AG04450 (cell line): ENCODE measurements around the gene EPHA4. TPM values are rescaled to one million over a fixed set of nuclear protein-coding genes. Genes with fewer than 3 reads are reported as not detected.

Experiments used
- CTCF ChIA-PET: fragments of 300-600, 350-600 bp; formaldehyde crosslinking; extraction: SDS; loops from one replicate; lab custom pipeline; 2022; ENCODE audit warnings: antibody characterized with exemption, inconsistent platforms; lab: Charles Lee
- POLR2A ChIA-PET: fragments of 350-600 bp; formaldehyde crosslinking; extraction: SDS; loops from one replicate; lab custom pipeline; 2021; ENCODE audit warnings: antibody characterized with exemption, inconsistent platforms; lab: Yijun Ruan, JAX
- DNase-seq: peaks from one replicate; pipeline ENCODE4 v3.0.0-alpha.2; 2011; ENCODE audit warnings: low read depth, low spot score
- H3K27ac ChIP-seq: one replicate; pipeline ENCODE4 v1.5.1; 2012; ENCODE audit warnings: low read depth, low read length, control low read depth
- H3K27me3 ChIP-seq: one replicate; pipeline ENCODE4 v1.6.0; 2012; ENCODE audit warnings: low read length; ENCODE audit not compliant: control insufficient read depth, insufficient read depth
- H3K4me3 ChIP-seq: 2 replicates; pipeline ENCODE4 v1.5.1; 2011; ENCODE audit warnings: mild to moderate bottlenecking, low read depth, low read length, control low read depth
- H3K9me3 ChIP-seq: 2 replicates; pipeline ENCODE4 v1.5.1; 2012; ENCODE audit warnings: low read length; ENCODE audit not compliant: control insufficient read depth, insufficient read depth
- CTCF ChIP-seq: IDR thresholded peaks from 2 replicates; pipeline ENCODE4 v1.5.1; 2011; ENCODE audit warnings: low read depth, low read length, control low read depth, inconsistent platforms
- polyA plus RNA-seq: library from polyadenylated mRNA; depleted of rRNA; stranded (reverse); fragments of >200 nt; gene quantifications from 2 replicates; pipeline ENCODE4 v1.2.3, GENCODE V29; 2011

Gene EPHA4
- polyA plus RNA-seq, 1 experiment = 37.9 TPM

GRCh38 chr2:221505605-221506004 is 66.5 kb downstream of the EPHA4 start:
- no peaks in the 10 kb centered on the region for H3K9me3 ChIP-seq
- no peak for DNase-seq
- POLR2A ChIA-PET = no interaction called here
- H3K27ac ChIP-seq = no peak overlapping the region
- CTCF ChIA-PET = no interaction called here
- H3K4me3 ChIP-seq = no peak overlapping the region
- TF ChIP-seq CTCF = no peak
- no peaks in the 10 kb centered on the region for H3K27me3 ChIP-seq

- ChIA-PET CTCF (no interaction called here), POLR2A (no interaction called here)
- no peak for DNase-seq
- Histone ChIP-seq H3K9me3 (no peaks in the 10 kb centered on the region), H3K27ac (no peak overlapping the region), H3K4me3 (no peak overlapping the region), H3K27me3 (no peaks in the 10 kb centered on the region)
- TF ChIP-seq CTCF = no peak
Observed at GRCh38 chr2:221504905-221505304, 67.2 kb downstream of the EPHA4 start.

GRCh38 chr2:221503965-221504364 is 68.1 kb downstream of the EPHA4 start:
- no peak overlapping the region for H3K4me3 ChIP-seq
- TF ChIP-seq CTCF = no peak
- H3K27ac ChIP-seq = no peak overlapping the region
- DNase-seq = no peak
- no peaks in the 10 kb centered on the region for H3K27me3 ChIP-seq
- POLR2A ChIA-PET = no interaction called here
- CTCF ChIA-PET = no interaction called here
- H3K9me3 ChIP-seq = no peaks in the 10 kb centered on the region

- H3K27me3 ChIP-seq = no peaks in the 10 kb centered on the region
- H3K4me3 ChIP-seq = no peak overlapping the region
- no peak for TF ChIP-seq CTCF
- no peaks in the 10 kb centered on the region for H3K9me3 ChIP-seq
- ChIA-PET CTCF (no interaction called here), POLR2A (no interaction called here)
- no peak overlapping the region for H3K27ac ChIP-seq
- no peak for DNase-seq
Observed at GRCh38 chr2:221502270-221503010, 69.7 kb downstream of the EPHA4 start.

GRCh38 chr2:221501883-221502269 is 70.2 kb downstream of the EPHA4 start:
- no peak for DNase-seq
- Histone ChIP-seq H3K27ac (no peak overlapping the region), H3K4me3 (no peak overlapping the region), H3K27me3 (no peaks in the 10 kb centered on the region), H3K9me3 (no peaks in the 10 kb centered on the region)
- POLR2A ChIA-PET = no interaction called here
- TF ChIP-seq CTCF = no peak
- CTCF ChIA-PET = no interaction called here
